ENCODE measurements around the gene MEN1.
"Not testable (repeated sequence)": the region's sequence is repeated elsewhere in the genome, so short reads cannot be mapped to it uniquely, and the experiment has no call there.

The MEN1 gene

GRCh38 chr11:64831411-64831891 is 21.1 kb upstream of the MEN1 start:
- DNase-seq, result no peak

GRCh38 chr11:64829536-64830251 is 19.3 kb upstream of the MEN1 start:
- DNase-seq, result no peak

GRCh38 chr11:64827451-64827839 is 17.1 kb upstream of the MEN1 start:
- no peak for DNase-seq

DNA sequence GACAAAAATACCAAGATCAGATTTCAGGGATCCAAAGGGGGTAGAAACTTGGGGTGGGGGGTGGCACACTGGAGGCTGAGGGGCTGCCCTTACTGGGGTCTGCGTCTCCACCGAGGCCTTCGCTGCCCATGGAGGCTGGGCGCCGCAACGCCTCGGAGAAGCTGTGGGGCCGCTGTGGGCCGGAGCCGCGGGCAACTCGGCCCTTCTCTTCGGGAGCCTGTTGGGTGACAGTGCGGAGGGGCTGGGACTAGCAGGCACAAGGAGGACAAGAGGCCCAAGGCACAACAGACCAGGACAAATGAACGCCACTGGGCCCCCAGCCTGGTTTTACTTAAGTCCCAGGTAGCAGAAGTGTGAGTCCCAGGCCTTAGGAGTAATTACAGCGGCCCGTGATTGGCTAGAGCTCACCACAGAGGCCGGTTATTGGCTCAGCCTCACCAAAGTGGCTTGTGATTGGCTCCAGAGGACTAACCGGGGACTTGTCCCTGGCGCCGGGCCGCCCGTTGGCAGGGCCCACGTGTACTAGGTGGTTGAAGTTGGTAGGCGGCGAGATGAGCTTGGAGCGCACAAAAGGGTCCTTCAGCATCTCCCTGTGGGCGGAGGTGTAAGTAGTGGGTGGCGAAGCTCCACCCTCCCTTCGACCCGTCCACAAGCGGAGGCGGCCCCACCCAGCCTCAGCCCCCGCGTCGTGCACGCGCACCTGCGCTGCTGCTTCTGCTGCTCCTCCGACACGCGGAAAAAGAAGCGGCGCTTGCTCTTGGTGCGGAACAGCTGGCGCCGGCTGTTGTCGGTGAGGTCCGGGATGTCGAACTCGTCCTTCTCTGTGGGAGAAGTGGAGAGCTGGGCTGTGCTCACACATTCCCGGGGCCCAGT is 16.5 kb upstream of the MEN1 start:
- DNase-seq, result no peak

DNA sequence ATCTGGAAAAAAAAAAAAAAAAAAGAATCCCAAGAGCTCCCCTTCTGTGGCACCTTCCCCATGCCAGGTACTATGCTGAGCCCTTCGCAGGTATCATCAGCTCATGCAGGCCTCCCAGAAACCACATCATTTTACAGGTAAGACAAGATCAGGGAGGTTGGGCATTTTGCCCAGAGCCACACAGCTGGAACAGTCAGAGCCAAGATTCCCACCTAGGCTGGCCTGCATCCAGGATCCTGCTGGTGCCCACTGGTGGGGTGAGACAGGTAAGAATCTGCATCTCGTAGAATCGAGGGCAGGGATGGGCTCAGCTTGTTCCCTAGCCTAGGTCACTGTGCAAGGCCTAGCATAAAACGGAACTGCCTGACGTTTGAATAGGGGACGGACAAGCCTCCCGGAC is 15.7 kb upstream of the MEN1 start:
- DNase-seq, result no peak

DNA sequence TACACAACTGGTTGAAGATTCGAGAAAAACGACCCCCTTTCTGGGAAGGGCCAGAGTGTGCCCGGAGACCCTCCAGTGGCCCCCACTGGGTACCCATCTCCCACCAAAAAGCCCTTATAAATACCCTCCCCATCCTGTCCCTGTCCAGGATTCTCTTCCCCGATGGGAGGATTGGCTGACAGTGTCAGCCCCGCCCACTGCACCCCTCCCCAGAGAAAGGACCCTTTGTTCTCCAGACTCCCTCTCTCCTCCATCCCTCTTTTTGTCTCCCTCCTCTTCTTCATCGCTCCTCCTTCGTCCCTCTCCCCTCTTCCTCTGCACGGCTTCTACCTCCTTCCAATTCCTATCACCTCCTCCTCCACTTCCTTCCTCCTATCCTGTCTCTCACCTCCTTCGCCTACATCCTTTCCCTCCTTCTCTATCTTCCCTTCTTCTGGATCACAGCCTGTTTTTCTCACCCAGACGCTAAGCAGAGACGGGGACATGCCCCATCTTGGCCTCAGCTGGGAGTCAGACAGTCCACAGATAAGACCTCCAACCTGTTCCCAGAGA is 13.3 kb upstream of the MEN1 start:
- DNase-seq, result no peak

DNA sequence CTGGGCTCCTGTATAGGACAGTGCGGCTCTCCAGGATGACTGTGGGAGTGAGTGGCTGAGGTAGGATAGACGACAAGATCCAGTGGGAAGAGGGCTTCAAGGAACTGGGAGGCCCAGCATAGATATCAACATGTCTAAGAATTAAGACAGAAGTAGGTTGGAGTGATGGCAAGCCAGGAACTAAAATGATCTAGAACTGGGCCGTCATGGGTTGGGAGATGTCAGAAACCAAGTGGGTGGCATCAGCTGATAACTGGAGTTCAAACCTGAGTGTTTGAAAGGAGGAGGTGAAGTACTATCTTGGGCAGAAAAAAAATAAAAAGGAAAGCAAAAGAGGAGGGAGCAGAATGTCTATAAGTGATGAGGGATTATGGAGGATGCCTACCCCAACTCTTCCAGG is 7.1 kb upstream of the MEN1 start:
- DNase-seq, result no peak

GRCh38 chr11:64815433-64815832 is 5.1 kb upstream of the MEN1 start:
- not testable (repeated sequence) for DNase-seq

- no peak for DNase-seq
Observed at GRCh38 chr11:64814712-64815187, 4.4 kb upstream of the MEN1 start.

DNA sequence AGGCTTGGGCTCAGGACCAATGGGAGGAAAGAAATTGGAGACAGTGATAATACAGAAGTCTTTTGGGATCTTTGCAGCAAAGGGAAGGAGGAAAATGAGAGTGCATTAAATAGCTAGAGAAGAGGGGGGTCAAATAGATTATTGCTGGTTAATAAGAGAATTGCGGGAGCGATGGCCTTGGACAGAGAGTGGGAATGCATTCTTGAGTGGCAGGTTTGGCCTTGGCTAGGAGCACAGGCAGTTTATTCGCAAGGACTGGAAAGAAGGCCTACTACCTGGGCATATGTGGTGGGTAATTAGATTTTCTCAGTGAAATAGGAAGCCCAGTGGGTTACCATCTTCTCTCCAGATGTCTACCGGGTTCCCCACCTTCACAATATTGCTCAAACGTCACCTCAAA is 3.5 kb upstream of the MEN1 start:
- no peak for DNase-seq

- DNase-seq, result peak; percentile 28
Observed at GRCh38 chr11:64810891-64811272, 531 bp upstream of the MEN1 start.

DNA sequence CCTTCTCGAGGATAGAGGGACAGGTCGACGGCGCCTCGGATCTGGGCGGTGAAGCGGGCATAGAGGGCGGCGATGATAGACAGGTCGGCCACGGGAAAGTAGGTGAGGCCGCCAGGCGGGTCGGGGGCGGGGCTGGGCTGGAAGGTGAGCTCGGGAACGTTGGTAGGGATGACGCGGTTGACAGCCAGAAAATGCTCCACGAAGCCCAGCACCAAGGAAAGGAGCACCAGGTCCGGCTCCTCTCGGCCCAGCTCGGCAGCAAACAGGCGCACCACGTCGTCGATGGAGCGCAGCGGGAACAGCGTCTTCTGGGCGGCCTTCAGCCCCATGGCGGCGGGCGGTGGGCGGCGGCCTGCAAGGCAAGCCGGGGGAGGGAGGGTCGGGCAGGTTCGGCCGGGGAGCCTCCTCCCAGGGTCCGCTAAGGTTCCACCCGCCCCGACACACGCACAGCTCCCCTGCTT is 540 bp downstream of the MEN1 start:
- peak; percentile 15 for DNase-seq

- no peak for DNase-seq
Observed at GRCh38 chr11:64805481-64805880, 4.9 kb downstream of the MEN1 start.

GRCh38 chr11:64804346-64805210 is 5.8 kb downstream of the MEN1 start:
- DNase-seq, result no peak

DNA sequence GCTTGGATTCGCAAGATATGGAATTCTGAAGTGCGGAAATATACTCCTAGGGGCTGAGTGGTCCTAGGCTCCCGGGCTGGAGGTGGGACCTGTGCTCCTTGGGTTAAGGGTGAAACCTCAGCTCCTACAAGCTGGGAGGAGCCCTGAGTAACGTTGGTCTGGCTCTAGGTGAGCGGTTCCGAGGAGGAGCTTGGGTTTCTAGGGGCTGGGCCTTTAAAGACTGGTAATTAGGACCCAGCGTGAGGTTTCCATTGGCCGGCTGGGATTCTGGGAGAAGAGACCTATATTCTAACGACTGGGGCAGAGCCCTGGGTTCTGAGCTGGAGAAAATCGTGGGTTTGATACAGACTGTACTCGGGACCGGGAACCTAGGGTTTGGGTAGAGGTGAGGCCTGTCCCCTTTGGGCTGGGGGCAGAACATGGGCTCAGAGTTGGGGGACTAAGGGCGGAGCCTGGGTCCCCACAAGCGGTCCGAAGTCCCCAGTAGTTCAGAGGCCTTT is 6.5 kb downstream of the MEN1 start:
- DNase-seq, result no peak

GRCh38 chr11:64803158-64803845 is 7.0 kb downstream of the MEN1 start, which contains the start of gene MAP4K2:
Gene MAP4K2, minus strand, starts transcription at chr11:64803214. Its CDS starts 65 bp downstream, at chr11:64803149.
- peak; percentile 85 for DNase-seq

DNA sequence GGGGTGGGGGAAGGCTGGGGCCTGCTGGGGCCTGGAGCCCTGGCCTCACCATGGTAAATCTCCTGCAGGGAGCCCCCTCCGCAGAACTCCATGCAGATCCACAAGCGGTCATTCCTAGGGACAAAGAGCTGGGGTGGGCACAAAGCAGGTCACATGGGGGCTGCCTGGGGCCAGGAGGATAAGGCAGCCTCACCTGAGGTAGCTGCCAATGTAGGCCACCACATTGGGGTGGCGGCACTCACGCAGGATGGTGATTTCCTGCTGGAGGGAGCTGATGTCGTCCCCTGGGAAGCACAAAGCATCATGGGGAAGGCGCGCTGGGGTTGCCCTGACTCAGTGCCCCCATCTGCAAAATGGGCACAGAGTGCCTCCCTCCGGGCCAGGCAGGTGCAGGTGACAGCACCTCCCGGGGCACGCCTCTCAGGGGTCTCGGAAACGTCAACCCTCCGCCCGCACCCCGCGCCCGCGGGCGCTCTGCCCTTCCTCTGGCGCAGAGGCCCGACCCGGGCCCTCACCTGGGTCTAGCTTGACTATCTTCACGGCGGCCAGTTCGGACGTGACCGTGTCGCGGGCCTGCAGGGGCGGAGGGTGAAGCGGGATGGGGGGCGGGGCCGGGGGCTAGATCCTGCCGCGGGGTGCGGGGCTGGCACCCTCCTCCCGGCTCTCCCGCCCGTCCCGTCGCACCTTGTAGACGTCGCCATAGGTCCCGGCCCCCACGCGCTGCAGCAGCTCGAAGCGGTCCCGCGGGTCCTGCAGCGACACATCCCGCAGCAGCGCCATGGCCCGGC is 7.8 kb downstream of the MEN1 start:
- DNase-seq, result peak; percentile 34

- no peak for DNase-seq
Observed at GRCh38 chr11:64801561-64802369, 8.6 kb downstream of the MEN1 start.

DNA sequence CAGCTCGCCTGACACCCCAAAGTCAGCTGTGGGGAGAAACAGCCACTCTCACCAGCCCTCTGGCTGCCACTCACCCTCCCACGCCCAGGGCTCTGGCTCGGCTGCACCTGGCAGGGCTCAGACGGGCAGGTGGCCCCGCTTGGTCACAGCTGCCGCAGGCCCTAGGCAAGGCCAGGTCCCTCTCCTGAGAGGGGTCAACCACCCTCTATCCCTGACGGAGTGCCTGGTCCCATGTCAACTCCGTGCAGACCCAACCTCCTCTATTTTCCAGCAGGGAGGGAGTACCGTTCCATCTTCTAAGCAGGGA is 9.2 kb downstream of the MEN1 start:
- no peak for DNase-seq

Data from T-helper 9 cell (primary cell).